ENCODE data around the gene CYP26B1. TPM values are rescaled to one million over a fixed set of nuclear protein-coding genes. Genes with fewer than 3 reads are reported as not detected.

Gene CYP26B1
- total RNA-seq, 1 donor from 2014 or later, result 1,322 TPM

DNA sequence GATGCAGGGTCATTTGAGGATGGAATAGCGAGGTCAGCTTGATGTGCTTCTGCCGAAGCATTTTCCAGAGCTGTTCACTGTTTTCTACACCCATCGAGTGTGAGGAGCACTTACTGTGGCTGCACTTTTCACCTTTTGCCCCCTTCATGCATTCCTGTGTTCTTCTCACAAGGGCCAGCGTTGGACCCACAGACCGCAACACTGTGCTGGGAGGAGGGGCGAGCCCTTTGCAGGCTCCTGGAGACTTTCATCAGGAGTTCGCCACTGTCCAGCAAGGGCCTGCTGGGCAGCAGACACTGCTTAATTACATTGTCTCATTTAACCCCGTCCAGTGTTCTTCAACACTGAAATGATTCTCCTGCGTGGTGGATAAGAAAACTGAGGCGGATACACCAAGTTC lies 29.9 kb downstream of the CYP26B1 start:
- Mint-ChIP-seq H3K9me3 (peaks cover 11% of the 10 kb centered on the region), H3K4me1 (peaks cover 24% of the 10 kb centered on the region), H3K27me3 (ENCODE audit: low read depth) (no peaks in the 10 kb centered on the region), H3K4me3 (no peak overlapping the region), H3K36me3 (peaks cover 8% of the 10 kb centered on the region), H3K27ac (no peak overlapping the region)
- TF ChIP-seq, protein P1, sequence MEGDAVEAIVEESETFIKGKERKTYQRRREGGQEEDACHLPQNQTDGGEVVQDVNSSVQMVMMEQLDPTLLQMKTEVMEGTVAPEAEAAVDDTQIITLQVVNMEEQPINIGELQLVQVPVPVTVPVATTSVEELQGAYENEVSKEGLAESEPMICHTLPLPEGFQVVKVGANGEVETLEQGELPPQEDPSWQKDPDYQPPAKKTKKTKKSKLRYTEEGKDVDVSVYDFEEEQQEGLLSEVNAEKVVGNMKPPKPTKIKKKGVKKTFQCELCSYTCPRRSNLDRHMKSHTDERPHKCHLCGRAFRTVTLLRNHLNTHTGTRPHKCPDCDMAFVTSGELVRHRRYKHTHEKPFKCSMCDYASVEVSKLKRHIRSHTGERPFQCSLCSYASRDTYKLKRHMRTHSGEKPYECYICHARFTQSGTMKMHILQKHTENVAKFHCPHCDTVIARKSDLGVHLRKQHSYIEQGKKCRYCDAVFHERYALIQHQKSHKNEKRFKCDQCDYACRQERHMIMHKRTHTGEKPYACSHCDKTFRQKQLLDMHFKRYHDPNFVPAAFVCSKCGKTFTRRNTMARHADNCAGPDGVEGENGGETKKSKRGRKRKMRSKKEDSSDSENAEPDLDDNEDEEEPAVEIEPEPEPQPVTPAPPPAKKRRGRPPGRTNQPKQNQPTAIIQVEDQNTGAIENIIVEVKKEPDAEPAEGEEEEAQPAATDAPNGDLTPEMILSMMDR (IDR thresholded peaks at IDR 0.05; ENCODE audit: unreplicated experiment), result no peak
- DNase-seq (ENCODE audit: low spot score in 2 of 2, unreplicated experiment in 2 of 2), result no peak

DNA sequence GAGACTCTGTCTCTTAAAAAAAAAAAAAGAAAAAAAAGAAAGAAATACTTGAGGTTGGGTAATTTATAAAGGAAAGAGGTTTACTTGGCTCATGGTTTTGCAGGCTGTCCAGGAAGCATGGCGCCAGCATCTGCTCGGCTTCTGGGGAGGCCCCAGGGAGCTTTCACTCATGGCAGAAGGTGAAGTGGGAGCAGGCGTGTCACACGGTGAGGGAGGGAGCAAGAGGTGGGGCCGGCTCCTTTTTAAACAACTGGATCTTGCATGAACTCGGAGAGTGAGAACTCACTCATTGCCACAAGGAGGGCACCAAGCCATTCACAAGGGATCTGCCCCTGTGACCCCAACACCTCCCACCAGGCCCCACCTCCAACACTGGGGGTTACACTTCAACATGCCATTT lies 30.6 kb downstream of the CYP26B1 start:
- no peak for DNase-seq (ENCODE audit: low spot score in 2 of 2, unreplicated experiment in 2 of 2)

DNA sequence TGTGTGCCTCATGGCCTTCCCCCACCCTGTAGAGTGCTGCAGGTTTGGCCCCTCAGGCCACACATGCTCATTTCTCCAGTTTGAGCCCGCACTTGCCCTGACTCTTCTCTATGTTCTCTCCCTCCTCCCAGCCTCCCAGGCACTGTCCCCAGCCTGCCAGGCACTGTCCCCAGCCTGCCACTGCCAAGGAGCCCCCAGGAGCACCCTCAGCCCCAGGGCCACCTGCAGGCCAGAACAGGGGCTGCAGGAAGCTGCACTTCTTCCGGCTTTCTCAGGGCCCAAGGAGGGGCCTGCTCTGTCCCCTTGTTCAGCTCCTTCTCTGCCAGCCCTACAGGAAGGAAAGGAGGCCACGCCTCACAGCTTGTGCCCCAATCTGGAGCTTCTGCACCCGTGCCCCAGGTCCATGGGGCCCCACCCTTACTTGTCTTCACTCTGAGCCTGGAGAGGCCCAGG lies 31.6 kb downstream of the CYP26B1 start:
- Mint-ChIP-seq H3K4me3 (no peak overlapping the region), H3K36me3 (peaks cover 3% of the 10 kb centered on the region)
- no peak for DNase-seq (ENCODE audit: low spot score in 2 of 2, unreplicated experiment in 2 of 2)

More for the DNA sequence above, 30.6 kb downstream of the CYP26B1 start:
- Mint-ChIP-seq H3K27me3 (ENCODE audit: low read depth) (no peaks in the 10 kb centered on the region), H3K36me3 (peaks cover 8% of the 10 kb centered on the region), H3K4me1 (peaks cover 24% of the 10 kb centered on the region), H3K9me3 (peaks cover 8% of the 10 kb centered on the region), H3K4me3 (no peak overlapping the region), H3K27ac (no peak overlapping the region)
- TF ChIP-seq, protein P1 (IDR thresholded peaks at IDR 0.05; ENCODE audit: unreplicated experiment), result no peak

DNA sequence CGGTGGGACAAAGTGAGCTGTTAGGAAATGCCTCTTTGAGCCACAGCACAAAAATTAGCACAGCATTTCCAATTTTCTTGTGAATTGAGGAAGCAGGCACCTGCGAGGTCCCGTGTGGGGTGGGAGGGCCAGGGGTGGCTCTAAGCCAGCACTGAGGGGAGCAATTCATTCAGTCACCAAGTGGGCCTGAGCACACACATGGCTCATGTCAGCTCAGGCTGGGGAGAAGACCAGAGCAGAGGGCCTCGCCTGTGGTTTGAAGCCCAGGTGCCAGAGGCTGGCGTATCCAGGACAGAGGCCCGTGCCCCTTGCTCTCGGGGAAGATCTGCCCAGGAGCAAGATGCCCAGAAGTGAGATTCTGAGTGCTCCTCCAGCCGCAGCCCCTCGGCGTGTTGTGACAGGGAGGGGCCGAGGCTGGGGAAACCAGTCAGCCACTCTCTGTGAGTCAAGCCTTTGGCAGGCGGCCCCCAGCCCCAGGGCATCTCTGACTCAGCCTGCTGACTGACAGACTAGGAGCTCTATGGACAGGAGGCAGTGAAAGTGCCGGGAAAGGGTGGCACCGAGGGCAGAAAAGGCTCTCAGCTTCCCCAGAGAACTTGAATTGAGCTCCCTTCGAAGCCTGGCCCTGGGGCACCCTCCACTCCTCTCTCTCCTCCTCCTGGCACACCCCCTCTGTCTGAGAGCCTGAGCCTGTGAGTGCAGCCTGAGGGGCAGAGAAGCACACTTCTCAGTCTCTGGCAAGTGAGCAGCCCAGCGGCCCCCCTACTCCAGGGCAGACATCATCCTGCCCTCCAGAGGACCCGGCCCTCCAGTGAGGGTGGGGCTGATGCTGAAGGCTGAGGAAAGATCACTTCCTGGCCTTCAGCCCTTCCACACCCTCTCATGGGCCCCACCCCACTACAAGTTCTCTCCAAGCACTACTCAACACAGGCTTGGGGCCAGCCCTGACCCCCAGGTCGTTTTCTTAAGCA lies 32.3 kb downstream of the CYP26B1 start:
- H3K27ac Mint-ChIP-seq, result peak overlapping the region; percentile 91
- H3K4me1 Mint-ChIP-seq, result peaks cover 24% of the 10 kb centered on the region
- H3K27me3 Mint-ChIP-seq (ENCODE audit: low read depth), result no peaks in the 10 kb centered on the region
- peaks cover 7% of the 10 kb centered on the region for H3K9me3 Mint-ChIP-seq
- TF ChIP-seq, protein P1 (IDR thresholded peaks at IDR 0.05; ENCODE audit: unreplicated experiment), result no peak
- DNase-seq (ENCODE audit: low spot score in 2 of 2, unreplicated experiment in 2 of 2), result peak; percentile 63 to 88
- H3K36me3 Mint-ChIP-seq, result peaks cover 2% of the 10 kb centered on the region
- H3K4me3 Mint-ChIP-seq, result no peak overlapping the region

More for the DNA sequence above, 31.6 kb downstream of the CYP26B1 start:
- peaks cover 24% of the 10 kb centered on the region for H3K4me1 Mint-ChIP-seq
- peak overlapping the region; percentile 91 for H3K27ac Mint-ChIP-seq
- peaks cover 7% of the 10 kb centered on the region for H3K9me3 Mint-ChIP-seq
- TF ChIP-seq, protein P1 (IDR thresholded peaks at IDR 0.05; ENCODE audit: unreplicated experiment), result peak; percentile 30
- no peaks in the 10 kb centered on the region for H3K27me3 Mint-ChIP-seq (ENCODE audit: low read depth)

DNA sequence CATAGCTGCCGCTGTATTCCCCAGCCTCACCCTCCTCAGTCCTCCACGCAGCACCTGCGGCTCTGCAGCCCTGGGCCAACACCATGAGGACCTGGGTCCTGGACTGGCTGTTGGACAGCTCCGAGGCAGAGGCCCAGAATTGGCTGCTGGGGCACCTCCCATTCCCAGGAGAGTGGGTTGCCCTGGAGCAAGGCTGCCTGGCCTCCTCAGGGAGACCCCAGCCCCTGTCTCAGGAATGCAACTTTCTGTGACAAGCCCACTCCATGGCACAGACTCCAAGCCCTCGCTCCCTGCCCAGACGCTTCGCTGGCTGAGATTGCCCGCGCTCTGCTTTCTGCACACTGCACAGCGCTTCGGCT lies 33.0 kb downstream of the CYP26B1 start:
- no peak for DNase-seq (ENCODE audit: low spot score in 2 of 2, unreplicated experiment in 2 of 2)
- Mint-ChIP-seq H3K36me3 (no peaks in the 10 kb centered on the region), H3K4me1 (peaks cover 24% of the 10 kb centered on the region), H3K27ac (peak overlapping the region; percentile 91), H3K4me3 (no peak overlapping the region), H3K27me3 (ENCODE audit: low read depth) (no peaks in the 10 kb centered on the region), H3K9me3 (peaks cover 7% of the 10 kb centered on the region)
- TF ChIP-seq, protein P1 (IDR thresholded peaks at IDR 0.05; ENCODE audit: unreplicated experiment), result no peak

Measured in mesothelial cell of epicardium (in vitro differentiated cells).